ENCODE measurements around the gene RERE. TPM values are rescaled to one million over a fixed set of nuclear protein-coding genes. Genes with fewer than 3 reads are reported as not detected.
A peak's percentile ranks its signal among the peaks of the same experiment; 100 is the strongest.

Gene RERE
- total RNA-seq, 4 donors from 2014 or later = 118 to 244 (median 131) TPM

DNA sequence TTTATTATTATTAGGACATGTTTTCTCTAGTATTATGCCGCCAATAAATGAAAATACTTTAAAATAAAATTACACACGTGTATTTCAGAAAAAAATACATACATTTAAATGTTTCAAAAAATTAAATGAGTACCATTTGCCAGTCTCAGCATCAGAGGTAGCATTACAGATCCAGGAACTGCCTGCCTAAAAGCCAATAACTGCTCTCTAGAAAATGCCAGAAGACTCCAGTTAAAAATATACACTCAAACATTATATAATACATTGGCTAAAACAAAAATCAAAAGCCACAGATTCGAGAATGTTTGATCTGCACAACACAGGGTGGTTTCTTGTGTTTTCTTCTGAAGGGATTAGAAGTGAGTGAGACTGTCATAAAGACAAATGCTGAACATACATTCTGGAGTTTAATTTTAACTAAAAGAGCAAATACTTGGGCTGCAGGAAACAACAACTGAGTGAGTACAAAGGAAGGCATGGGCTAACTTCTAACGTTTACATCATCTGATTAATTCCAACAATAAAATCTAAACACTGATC is 105.5 kb downstream of the RERE start:
- peak overlapping the region; percentile 12 to 63 (median 46) for H3K27ac ChIP-seq
- no peak for DNase-seq
- TF ChIP-seq, protein P1, sequence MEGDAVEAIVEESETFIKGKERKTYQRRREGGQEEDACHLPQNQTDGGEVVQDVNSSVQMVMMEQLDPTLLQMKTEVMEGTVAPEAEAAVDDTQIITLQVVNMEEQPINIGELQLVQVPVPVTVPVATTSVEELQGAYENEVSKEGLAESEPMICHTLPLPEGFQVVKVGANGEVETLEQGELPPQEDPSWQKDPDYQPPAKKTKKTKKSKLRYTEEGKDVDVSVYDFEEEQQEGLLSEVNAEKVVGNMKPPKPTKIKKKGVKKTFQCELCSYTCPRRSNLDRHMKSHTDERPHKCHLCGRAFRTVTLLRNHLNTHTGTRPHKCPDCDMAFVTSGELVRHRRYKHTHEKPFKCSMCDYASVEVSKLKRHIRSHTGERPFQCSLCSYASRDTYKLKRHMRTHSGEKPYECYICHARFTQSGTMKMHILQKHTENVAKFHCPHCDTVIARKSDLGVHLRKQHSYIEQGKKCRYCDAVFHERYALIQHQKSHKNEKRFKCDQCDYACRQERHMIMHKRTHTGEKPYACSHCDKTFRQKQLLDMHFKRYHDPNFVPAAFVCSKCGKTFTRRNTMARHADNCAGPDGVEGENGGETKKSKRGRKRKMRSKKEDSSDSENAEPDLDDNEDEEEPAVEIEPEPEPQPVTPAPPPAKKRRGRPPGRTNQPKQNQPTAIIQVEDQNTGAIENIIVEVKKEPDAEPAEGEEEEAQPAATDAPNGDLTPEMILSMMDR (IDR thresholded peaks at IDR 0.05) = no peak
- TF ChIP-seq POLR2A (IDR thresholded peaks at IDR 0.05) = no peak
- intact Hi-C loops (cut with DNase I) = no loop called here
- no peaks in the 10 kb centered on the region for H3K9me3 ChIP-seq
- WGBS, 2 donors = 41 to 43% methylated on average over 4 of the region's 4 CpGs
- no peaks in the 10 kb centered on the region for H3K27me3 ChIP-seq
- H3K4me3 ChIP-seq (replicated peaks in 1 of 3) = no peak overlapping the region
- peaks cover 27 to 40% of the 10 kb centered on the region in 2 donors for H3K4me1 ChIP-seq
- H3K36me3 ChIP-seq = no peaks in the 10 kb centered on the region

DNA sequence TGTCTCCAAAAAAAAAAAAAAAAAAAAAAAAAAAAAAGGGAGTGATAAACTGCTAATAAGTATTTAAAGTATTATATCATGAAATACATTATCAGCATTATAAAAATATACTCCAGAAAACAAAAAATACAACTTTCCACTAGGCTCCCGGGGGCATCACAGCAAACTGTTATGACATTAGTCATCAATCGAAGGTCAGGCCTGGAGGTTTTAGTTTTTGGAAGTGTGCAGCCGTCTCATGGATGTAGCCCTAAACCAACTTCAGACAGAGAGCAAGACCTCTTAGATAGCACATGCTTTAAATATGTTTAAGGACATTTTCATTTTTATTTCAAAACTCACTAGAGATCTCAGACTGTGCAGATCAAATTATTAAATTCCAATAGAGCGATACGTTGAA is 106.3 kb downstream of the RERE start:
- DNase-seq = no peak
- H3K4me3 ChIP-seq (replicated peaks in 1 of 3) = no peak overlapping the region
- no peaks in the 10 kb centered on the region for H3K36me3 ChIP-seq
- H3K9me3 ChIP-seq = no peaks in the 10 kb centered on the region
- WGBS, 2 donors = 78 to 81% methylated on average over 5 of the region's 5 CpGs
- H3K27ac ChIP-seq = no peak overlapping the region
- intact Hi-C loops (cut with DNase I) = no loop called here
- TF ChIP-seq POLR2A (IDR thresholded peaks at IDR 0.05) = no peak
- TF ChIP-seq, protein P1 (IDR thresholded peaks at IDR 0.05) = no peak
- peaks cover 29 to 40% of the 10 kb centered on the region in 2 donors for H3K4me1 ChIP-seq
- H3K27me3 ChIP-seq = no peaks in the 10 kb centered on the region

DNA sequence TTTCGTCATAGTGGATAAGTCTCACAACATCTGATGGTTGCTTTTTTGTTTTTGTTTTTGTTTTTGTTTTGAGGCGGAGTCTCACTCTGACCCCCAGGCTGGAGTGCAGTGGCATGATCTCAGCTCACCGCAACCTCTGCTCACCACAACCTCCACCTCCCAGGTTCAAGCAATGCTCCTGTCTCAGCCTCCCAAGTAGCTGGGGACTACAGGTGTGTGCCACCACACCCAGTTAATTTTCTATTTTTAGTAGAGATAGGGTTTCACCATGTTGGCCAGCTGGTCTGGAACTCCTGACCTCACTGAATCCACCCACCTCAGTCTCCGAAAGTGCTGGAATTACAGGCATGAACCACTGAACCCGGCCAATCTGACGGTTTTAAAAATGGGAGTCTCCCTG is 109.2 kb downstream of the RERE start:
- intact Hi-C loops (cut with DNase I) = no loop called here
- TF ChIP-seq, protein P1 (IDR thresholded peaks at IDR 0.05) = no peak
- no peak for TF ChIP-seq POLR2A (IDR thresholded peaks at IDR 0.05)
- no peak for DNase-seq

GRCh38 chr1:8706995-8707396 is 110.4 kb downstream of the RERE start:
- no peaks in the 10 kb centered on the region for H3K9me3 ChIP-seq
- WGBS, 2 donors = 10 to 23% methylated on average over 3 of the region's 3 CpGs
- no peaks in the 10 kb centered on the region for H3K36me3 ChIP-seq
- no peak for TF ChIP-seq POLR2A (IDR thresholded peaks at IDR 0.05)
- TF ChIP-seq, protein P1 (IDR thresholded peaks at IDR 0.05) = no peak
- H3K27me3 ChIP-seq = no peaks in the 10 kb centered on the region
- no peak overlapping the region for H3K4me3 ChIP-seq (replicated peaks in 1 of 3)
- H3K27ac ChIP-seq = peak overlapping the region in 2 of 3 donors; percentile 19 to 65
- intact Hi-C loops (cut with DNase I) = no loop called here
- no peak for DNase-seq
- H3K4me1 ChIP-seq = peaks cover 20 to 33% of the 10 kb centered on the region in 2 donors

More for the DNA sequence above, 109.2 kb downstream of the RERE start:
- no peak overlapping the region for H3K4me3 ChIP-seq (replicated peaks in 1 of 3)
- 95 to 99% methylated on average over 6 of the region's 6 CpGs for WGBS, 2 donors
- peaks cover 33 to 36% of the 10 kb centered on the region in 2 donors for H3K4me1 ChIP-seq
- no peaks in the 10 kb centered on the region for H3K27me3 ChIP-seq
- H3K36me3 ChIP-seq = no peaks in the 10 kb centered on the region
- H3K9me3 ChIP-seq = no peaks in the 10 kb centered on the region
- H3K27ac ChIP-seq = no peak overlapping the region

- no peak for DNase-seq
- Histone ChIP-seq H3K4me1 (peaks cover 16 to 35% of the 10 kb centered on the region in 2 donors), H3K27me3 (no peaks in the 10 kb centered on the region), H3K36me3 (no peaks in the 10 kb centered on the region), H3K4me3 (replicated peaks in 1 of 3) (no peak overlapping the region), H3K27ac (peak overlapping the region; percentile 5 to 31 (median 19)), H3K9me3 (no peaks in the 10 kb centered on the region)
- intact Hi-C loops (cut with DNase I) = no loop called here
- TF ChIP-seq, protein P1 (IDR thresholded peaks at IDR 0.05) = no peak
- TF ChIP-seq POLR2A (IDR thresholded peaks at IDR 0.05) = no peak
- WGBS, 2 donors = 35 to 41% methylated on average over 1 of the region's 1 CpG
These were observed 111.1 kb downstream of the RERE start for GRCh38 chr1:8706291-8706690.

Data from thyroid gland (tissue), 4 donors.